Sciatic nerve (tissue), 2 donors: ENCODE results near the gene ZNF512B. TPM values are rescaled to one million over a fixed set of nuclear protein-coding genes. Genes with fewer than 3 reads are reported as not detected.
A peak's percentile ranks its signal among the peaks of the same experiment; 100 is the strongest.
"Not testable (repeated sequence)": the region's sequence is repeated elsewhere in the genome, so short reads cannot be mapped to it uniquely, and the experiment has no call there.

Experiments used
- ATAC-seq: fragments of 200-7000 bp; cut with Tn5 transposase; one replicate; pipeline ENCODE4 v1.9.1; 2020; ENCODE audit warnings: mild to moderate bottlenecking, moderate library complexity
- DNase-seq: peaks from one replicate; pipeline ENCODE4 v3.0.0-alpha.2; 2020; ENCODE audit warnings: low spot score
- intact Hi-C: fragments of 100-400 bp; cut with DNase I; formaldehyde crosslinking; loops from one replicate; pipeline ENCODE4 v1.14.2; 2022
- total RNA-seq: library from RNA; stranded (reverse); fragmentation: NEBNext Ultra II Directional; extraction: Animal tissue kit (Norgen Biotek cat#: 25700); gene quantifications from one replicate; pipeline ENCODE4 v1.2.1, GENCODE V29; 2021
- donor health status: DM: no; HTN: no; CAD: no.
- donor health status: DM: no; HTN: no; CAD: no.

Gene ZNF512B
- total RNA-seq, 1 donor from 2014 or later: 13.6 TPM

DNA sequence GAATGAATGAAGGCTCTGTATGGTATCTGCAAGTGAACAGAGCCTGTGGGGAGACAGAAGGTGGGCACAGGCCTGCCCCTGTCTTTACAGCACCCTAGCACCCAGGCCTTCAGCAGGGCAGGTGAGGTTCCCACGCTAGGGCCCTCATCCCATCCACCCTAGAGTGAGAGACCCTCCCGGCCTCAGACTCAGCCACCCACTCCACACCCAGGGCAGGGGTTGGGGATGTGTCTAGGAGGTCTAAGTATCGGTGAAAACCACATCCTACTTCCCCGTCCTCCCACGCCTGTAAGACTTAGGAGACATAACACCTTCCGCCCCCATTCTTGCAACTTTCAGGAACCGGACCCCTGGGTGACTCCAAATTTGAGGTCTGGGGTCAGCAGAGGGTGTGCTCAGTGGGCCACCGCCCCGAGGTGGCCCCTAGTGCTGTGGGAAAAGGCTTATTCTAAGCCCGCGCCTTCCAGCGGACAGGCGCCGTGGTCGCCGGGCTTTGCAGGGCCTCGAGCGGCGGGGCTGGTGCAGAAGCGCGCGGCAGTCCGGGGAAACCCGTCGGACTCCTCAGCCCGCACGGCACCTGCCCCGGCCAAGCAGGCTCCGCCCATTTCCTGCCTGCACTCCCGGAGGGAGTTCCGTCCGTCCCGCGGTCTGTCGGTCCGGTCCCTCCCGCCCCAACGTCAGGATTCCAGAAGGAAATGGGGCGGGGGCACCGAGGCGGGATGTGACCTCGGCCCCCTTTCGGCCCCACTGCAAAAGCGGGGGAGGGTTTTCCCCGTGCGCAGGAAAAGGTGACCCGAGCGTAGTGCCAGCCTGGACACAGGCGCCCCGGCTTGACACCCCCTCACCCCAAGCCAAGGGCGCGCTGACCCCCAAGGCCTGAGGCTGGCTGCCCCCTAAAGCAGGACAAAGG is 8.8 kb upstream of the ZNF512B start:
- intact Hi-C loops: loop anchor here (5.0 kb wide), 1 partner anchor 441 kb away; the partner anchor contains the start of gene PTK6
- DNase-seq (peak; percentile 81), ATAC-seq (no peak)

DNA sequence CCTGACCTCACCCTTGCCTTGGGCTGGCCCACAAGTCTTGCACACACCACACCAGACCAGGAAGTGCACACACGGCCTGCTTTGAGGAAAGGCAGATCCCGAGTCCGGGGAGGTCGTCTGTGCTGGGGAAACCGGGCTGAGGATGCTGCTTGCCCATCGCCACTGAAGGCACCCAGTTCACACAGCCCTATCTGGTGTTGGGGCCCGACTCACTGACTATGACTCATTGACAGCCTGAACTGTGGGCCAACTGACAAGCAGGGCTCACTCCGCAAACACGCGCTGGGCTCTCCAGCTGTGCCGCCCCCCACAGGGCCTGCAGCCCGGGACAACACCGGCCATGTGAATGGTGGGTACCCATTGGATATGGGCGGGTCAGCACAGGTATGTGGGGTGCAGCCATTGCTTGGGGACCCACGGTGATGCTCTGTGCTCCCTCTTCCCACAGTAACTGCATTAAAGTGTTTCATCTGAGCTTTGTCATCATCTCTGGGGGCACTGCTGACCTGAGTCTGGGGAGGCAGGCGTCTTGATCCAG is 8.1 kb upstream of the ZNF512B start:
- intact Hi-C loops: loop anchor here (5.0 kb wide), 1 partner anchor 441 kb away; the partner anchor contains the start of gene PTK6
- DNase-seq: no peak
- no peak for ATAC-seq

DNA sequence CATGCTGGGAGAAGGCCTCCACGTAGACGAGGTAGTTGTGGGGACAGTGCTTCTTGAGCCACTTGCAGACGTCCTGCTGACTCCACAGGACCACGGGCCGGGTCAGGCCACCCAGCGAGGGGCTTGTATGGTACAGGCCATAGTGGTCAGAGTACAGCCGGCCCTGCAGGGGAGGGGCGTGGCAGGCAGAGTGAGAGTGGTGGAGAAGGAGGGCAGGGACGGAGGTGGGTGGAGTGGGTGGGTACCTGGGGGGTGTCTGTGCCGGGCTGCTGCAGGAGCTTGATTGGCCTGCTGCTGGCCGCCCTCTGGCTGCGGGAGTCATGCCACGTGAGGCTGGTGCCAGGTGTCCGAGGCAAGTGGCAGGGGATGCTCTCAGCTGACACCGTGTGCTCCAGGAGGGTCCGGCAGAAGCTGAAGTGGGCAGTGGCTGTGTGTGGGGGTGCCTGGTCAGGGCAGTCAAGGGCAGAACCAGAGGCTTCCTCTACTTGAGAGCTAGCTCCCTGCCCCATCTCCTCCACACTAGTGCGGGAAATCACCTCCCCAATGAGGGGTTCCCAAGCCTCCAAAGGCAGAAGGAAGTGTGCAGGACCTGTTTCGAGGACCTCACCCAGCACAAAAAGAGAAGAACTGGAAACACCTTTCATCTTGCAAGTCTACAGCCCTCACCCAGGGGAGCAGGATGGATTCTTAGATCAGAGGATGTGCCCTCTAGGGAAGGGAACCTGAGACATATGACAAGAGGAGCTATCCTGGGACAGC is 7.4 kb upstream of the ZNF512B start:
- intact Hi-C loops: loop anchor here (5.0 kb wide), 1 partner anchor 440 kb away; the partner anchor contains the start of gene PTK6
- no peak for ATAC-seq
- DNase-seq: no peak

DNA sequence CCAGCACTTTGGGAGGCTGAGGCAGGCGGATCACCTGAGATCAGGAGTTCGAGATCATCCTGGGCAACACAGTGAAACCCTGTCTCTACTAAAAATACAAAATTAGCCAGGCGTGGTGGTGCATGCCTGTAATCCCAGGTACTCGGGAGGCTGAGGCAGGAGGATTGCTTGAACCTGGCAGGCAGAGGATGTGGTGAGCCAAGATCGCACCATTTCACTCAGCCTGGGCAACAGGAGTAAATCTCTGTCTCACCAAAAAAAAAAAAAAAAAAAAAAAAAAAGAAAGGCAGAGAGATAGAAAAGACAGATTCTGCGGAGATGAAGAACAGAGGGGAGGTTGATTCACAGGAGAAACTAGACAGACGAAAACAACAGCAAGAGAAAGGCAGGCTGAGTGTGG is 6.8 kb upstream of the ZNF512B start:
- DNase-seq, ATAC-seq: not testable (repeated sequence)
- intact Hi-C loops: loop anchor here (5.0 kb wide), 1 partner anchor 439 kb away; the partner anchor contains the start of gene PTK6

DNA sequence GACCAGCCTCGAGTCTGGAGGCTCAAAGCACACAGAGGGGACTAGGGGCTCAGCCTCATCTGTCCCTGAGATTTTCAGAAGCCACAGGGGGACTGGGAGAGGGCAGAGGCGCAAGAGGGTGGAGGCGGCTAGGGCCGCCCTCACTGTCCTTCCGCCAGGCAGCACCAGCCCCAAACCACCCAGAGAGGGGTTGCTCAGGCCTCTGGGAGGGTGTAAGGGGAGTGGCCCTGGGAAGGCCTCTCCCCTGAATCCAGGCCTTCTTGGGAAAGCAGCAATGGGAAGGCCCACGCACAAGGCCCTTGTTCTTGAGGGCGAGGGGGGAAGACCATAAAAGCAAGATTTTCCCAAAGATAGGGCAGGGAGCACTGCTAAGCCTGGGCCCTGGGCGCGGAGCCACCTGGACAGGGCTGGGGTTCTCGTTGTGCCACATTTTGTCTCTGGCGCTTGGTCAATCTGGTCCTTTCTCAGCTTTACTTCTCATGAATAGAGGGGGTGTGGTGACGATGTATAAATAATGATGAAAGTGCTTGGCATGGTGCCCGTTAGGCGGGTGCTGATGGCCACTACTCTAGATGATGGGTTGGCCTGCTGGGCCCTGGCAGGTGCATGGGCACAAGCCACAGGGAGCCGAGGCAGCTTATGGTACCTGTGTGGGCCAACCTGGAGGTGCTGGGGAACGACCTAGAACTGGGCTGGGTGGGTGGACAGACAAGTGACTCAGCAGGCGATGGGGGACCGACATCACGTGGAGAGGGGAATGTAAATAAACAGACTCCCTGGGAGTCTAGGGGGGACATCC is 4.9 kb upstream of the ZNF512B start:
- DNase-seq: peak; percentile 61
- intact Hi-C loops: loop anchor here (5.0 kb wide), 1 partner anchor 437 kb away; the partner anchor contains the start of gene PTK6
- no peak for ATAC-seq

DNA sequence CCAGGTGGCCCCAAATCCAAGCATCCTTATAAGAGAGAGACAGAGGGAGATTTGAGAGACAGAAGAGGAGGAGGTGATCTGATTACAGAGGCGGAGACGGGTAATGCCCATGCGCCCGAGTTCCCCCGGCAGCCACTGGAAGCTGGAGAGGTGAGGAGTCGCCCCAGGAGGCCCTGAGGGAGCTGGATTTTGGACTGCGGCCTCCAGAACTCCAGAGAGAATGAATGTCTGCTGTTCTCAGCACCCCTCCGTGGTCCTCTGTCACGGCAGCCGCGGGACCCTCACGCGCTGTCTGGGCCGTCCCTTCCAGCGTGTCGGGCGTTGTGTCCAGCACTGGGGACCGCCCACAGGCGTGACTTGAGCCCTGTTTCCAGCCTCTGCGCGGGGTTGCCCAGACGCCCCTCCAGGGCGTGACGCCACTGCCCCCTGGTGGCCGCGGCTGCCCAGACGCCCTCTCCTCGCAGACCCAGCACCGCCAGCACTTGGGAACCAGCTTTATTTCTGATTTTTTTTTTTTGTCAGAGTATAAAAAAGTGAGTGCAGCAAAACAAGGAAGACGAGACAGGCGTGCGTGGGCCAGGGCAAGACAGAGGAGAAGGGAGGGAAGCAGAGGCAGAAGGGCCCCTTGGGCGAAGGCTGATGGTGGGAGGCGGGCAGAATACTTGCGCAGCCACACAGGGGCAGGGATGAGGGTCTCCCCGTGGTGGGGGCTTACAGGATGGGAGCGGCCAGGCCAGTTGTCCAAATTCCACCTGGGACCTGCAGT is 4.1 kb upstream of the ZNF512B start:
- intact Hi-C loops: no loop called here
- ATAC-seq (peak; percentile 92), DNase-seq (peak; percentile 94)

DNA sequence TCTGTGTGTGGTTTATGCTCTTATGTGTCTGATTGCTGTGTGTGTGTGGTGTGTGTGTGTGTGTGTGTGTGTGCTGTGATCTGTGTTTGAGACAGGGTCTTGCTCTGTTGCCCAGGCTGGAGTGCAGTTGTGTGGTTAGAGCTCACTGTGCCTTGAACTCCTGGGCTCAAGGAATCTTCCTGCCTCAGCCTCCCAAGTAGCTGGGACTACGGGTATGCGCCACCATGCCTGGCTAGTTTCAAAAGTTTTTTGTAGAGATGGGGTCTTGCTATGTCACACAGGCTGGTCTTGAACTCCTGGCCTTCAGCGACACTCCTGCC is 3.4 kb upstream of the ZNF512B start:
- intact Hi-C loops: no loop called here
- no peak for DNase-seq
- ATAC-seq: no peak

DNA sequence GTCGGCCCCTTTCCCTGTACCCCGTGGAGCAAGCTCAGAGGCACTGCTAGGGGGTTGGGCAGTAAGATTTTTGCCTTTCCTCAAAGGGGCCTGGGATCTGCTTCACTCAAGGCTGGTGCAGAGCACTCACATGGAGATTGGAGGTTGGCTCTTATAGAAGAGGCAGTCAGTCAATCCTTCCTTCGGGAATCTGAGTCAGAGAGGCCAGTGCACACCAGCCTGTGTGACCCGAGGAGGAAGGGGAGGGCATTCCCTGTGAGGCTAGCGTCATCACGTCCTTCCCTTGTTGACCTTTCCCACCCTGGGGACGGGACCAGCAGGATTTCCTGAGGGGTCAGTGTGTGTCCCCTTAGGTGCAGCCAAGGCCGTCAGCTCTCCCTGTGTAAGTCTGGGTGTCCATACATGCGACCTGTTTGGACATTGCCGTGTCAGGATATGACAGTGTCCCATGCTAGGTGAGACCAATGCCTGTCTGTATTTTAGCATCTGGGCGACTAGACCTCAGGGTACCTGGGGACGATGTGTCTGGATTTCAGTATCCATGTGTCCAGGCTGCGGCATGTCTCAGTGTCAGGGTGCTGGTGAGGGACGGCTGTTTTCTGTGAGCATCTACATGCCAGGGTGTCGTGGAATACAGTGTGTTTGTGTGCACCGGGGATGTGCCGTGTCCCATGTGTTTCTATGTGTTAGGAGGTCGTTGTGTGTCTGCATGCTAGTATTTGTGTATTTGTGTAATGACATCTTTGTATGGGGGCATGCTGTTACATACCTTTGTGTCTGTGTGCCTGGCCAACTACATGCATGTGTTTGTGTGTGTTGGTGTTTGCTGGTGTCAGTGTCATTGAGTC is 2.8 kb upstream of the ZNF512B start:
- DNase-seq (no peak), ATAC-seq (no peak)
- intact Hi-C loops: no loop called here

DNA sequence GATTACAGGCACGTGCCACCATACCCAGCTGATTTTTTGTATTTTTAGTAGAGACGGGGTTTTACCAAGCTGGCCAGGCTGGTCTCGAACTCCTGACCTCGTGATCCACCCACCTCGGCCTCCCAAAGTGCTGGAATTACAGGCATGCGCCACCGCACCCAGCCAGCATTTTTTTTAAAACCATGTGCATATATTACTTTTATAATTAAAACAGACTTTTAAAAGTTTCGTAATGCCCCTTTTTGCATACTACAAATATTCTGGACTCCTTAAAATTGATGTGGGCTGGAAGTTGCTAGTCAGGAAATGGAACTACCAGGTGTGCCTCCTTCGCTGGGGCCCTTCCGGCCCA is 2.2 kb upstream of the ZNF512B start:
- not testable (repeated sequence) for DNase-seq

DNA sequence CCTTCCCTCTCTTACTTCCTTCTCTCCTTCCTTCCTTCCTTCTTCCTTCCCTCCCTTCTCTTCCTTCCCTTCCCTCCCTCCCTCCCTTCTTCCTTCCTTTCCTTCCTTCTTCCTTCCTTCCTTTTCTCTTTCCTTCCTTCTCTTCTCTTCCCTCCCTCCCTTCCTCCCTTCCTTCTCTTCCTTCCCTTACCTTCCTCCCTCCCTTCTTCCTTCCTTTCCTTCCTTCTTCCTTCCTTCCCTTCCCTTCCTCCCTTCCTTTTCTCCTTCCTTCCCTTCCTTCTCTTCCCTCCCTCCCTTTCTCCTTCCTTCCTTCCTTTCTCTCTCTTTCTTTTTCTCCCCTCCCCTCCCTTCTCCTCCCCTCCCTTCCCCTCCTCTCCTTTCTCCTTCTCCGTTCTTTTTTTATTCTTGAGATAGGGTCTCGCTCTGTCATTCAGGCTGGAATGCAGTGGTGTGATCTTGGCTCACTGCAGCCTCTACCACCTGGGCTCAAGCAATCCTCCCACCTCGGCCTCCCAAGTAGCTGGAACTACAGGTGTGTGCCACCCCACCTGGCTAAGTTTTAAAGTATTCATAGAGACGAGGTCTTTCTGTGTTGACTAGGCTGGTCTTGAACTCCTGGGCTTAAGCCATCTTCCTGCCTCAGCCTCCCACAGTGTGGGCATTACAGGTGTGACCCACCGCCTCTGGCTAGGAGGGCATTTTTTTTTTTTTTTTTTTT is 1.1 kb upstream of the ZNF512B start:
- DNase-seq: no peak
- intact Hi-C loops: no loop called here
- ATAC-seq: no peak

More for the DNA sequence above, 2.2 kb upstream of the ZNF512B start:
- intact Hi-C loops, ATAC-seq: not testable (repeated sequence)

DNA sequence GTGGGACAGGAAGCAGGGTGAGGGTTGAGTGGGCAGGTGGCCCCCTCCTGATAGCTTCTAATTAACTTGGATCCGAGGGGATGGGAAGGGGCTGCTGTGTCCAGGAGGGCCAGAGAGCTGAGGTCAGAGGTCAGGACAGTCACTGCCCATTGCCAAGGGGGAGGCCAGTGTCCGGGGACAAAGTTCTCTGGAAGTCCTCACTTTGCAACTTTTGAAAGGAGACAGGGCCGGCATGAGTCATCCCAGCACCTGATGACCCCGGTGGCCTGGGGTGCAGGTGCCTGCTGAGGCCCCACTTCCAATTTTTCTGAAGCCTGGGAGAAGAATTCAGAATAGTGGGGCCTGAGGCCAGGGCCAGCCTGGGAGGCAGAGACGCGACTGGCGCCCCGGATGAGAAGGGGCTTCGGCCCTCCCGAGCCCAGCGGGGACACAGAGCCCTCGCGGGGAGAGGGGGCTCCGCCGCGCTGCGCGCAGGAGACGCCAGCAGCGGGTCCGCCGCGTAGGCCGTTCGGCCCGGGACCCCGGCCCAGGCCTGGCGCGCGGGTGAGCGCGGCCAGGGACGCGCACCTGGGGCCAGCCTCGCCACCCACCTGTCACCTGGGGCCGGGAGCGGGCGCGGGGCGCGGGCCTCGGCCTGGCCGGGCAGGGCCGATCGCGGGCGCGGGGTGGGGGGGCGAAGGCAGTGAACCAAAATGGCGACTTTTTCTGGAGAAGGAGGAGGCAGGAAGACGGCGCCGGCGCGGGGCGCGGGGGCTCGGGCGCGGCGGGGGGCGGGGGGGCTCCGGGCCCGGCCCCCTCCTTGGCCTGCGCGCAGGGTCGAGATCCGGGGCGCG is 586 bp downstream of the ZNF512B start:
- DNase-seq: peak; percentile 68
- intact Hi-C loops: no loop called here
- ATAC-seq: no peak

DNA sequence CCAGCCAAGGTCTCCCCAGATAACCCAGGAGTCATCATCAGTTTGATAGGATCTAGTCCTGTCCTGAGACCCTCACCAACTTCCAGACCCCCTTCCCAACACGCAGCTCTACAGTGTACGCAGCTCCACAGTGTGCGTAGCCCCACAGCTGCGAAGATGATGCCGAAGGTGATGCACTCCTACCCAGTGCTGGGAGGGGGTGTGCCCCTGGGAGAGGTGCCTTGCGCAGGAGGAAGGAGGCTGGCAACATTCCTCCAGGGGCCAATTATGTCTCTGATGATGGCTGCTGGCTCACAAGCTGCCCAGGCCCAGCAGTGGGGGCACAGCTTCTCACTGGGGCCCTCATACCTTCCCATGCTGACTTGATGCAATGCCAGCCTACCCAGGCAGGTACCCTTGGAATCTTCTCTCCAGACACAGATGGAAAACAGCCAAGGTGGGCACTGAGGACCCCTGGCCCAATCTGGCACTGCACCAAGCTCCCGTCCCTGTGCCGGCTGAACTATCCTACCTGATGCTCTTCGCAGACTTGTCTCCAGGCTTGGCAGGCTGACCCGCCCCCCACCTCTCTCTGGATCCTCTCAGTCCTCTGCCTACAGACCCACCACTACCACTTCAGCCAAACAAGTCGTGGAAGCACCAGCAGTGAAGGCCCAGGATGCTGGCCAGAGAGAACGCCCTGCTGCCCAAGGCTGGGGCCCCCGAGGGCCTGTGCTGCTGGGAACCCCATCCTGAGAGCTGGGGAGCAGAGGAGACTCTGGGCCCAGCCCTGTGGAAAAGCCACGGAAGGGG is 1.4 kb downstream of the ZNF512B start:
- intact Hi-C loops: no loop called here
- DNase-seq (peak; percentile 61), ATAC-seq (no peak)

DNA sequence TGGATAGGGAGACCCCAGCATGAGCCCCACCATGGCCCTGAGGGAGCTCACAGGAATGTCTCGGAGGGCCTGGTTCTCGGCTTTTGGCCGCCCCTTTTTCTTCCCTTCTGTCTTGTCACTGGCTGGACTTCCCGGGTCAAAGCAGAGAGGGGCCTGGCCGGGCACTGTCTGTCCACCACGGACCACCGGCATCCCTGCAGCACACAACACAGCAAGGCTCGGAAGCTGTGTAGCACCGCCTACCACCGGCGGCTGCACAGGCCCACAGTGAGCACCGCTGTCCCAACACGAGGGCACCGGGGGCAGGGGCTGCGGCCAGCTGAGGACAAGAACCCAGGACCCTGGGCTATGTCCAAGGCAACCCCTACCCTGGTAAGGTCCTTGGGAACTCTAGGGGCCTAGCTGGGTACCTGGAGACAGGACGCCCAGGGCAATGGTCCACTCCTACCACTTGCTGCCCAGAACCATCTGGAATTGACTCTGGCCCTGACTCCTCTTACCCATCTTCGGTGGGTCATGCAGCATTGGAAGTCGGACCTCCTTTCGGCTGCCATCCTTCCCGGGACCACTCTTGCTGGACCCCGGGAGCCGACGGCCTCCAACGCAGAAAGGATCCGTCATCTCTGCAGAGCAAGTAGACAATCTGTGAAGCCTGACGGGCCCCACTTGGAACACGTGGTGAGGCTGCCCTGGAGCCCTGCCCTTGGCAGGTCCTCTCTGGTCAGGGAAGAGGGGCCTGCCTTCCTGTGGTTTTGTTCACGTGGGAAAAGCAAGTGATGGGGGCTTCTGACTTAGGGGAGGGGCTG is 2.2 kb downstream of the ZNF512B start:
- DNase-seq (peak; percentile 56), ATAC-seq (no peak)
- intact Hi-C loops: no loop called here

DNA sequence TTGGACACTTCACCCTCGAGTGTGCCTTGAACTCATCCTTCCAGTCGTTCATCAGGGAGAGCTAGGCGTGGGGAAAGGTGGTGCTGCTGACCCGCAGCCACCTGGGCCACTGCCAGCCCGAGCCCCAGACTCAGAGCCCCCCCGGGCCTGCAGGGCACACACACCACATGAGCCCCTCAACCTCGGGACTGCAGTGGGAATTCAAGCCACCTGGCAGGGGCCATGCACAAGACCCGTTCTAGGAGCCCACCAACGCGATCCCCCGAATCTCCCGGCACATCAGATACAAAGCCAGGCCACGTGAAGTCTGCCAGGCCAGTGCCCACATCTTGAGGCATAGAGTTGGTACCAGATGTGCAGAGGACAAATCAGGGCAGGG is 2.8 kb downstream of the ZNF512B start:
- DNase-seq (peak; percentile 55), ATAC-seq (no peak)
- intact Hi-C loops: no loop called here
